BLaER1 treated with 17β-estradiol and CSF1 and Interleukin-3, amounts not matched to agents 10 nM and 100 nM (cell line): Measurements from ENCODE around the gene BICDL2.
A peak's percentile ranks its signal among the peaks of the same experiment; 100 is the strongest.
"Not testable (repeated sequence)": the region's sequence is repeated elsewhere in the genome, so short reads cannot be mapped to it uniquely, and the experiment has no call there.

Source experiments
- H3K27ac ChIP-seq, 11 experiments: shearing (Covaris generic); formaldehyde crosslinking; 2 replicates each; pipeline ENCODE4 v1.8.1; 2022
- H3K27me3 ChIP-seq, 11 experiments: shearing (Covaris generic); formaldehyde crosslinking; 2 replicates each; pipeline ENCODE4 v1.8.1; 2022
- H3K36me3 ChIP-seq, 11 experiments: shearing (Covaris generic); formaldehyde crosslinking; 2 replicates each; pipeline ENCODE4 v1.8.1; 2022
- H3K4me1 ChIP-seq, 10 experiments: shearing (Covaris generic); formaldehyde crosslinking; 2 replicates each; pipeline ENCODE4 v1.8.1; 2022
- H3K4me2 ChIP-seq, 11 experiments: shearing (Covaris generic); formaldehyde crosslinking; 2 replicates each; pipeline ENCODE4 v1.8.1; 2022
- H3K4me3 ChIP-seq, 10 experiments: shearing (Covaris generic); formaldehyde crosslinking; 2 replicates each; pipeline ENCODE4 v1.8.1; 2022
- H3K9ac ChIP-seq, 11 experiments: shearing (Covaris generic); formaldehyde crosslinking; 2 replicates each; pipeline ENCODE4 v1.8.1; 2022
- H3K9me3 ChIP-seq, 11 experiments: shearing (Covaris generic); formaldehyde crosslinking; replicated peaks in 1 of 11; 2 replicates each; pipeline ENCODE4 v1.8.1; 2022
- H4K20me1 ChIP-seq, 11 experiments: shearing (Covaris generic); formaldehyde crosslinking; 2 replicates each; pipeline ENCODE4 v1.8.1; 2022
- Cebpa-rat ChIP-seq, 11 experiments: shearing (Covaris generic); IDR thresholded peaks; 2 replicates each; pipeline ENCODE4 v1.8.1; 2022

The BICDL2 gene

GRCh38 chr16:3070608-3071111 is 33.9 kb upstream of the BICDL2 start:
- no peak overlapping the region for H3K9ac ChIP-seq
- H3K4me1 ChIP-seq, result peaks cover 30 to 87% (median 74%) of the 10 kb centered on the region in 10 experiments
- H3K9me3 ChIP-seq, result peaks cover 0 to 8% (median 5%) of the 10 kb centered on the region in 11 experiments; a peak in 7 of 22 replicates
- peak overlapping the region in 8 of 11 experiments; percentile 22 to 95 (median 60); a peak in 15 of 22 replicates for H3K4me2 ChIP-seq
- peak overlapping the region in 3 of 11 experiments; percentile 15 to 49 (median 33); a peak in 2 of 22 replicates for H3K27ac ChIP-seq
- no peaks in the 10 kb centered on the region for H3K36me3 ChIP-seq
- no peaks in the 10 kb centered on the region for H3K27me3 ChIP-seq
- no peaks in the 10 kb centered on the region for H4K20me1 ChIP-seq
- H3K4me3 ChIP-seq, result no peak overlapping the region
- no peak for TF ChIP-seq Cebpa-rat (IDR thresholded peaks at IDR 0.05)

DNA sequence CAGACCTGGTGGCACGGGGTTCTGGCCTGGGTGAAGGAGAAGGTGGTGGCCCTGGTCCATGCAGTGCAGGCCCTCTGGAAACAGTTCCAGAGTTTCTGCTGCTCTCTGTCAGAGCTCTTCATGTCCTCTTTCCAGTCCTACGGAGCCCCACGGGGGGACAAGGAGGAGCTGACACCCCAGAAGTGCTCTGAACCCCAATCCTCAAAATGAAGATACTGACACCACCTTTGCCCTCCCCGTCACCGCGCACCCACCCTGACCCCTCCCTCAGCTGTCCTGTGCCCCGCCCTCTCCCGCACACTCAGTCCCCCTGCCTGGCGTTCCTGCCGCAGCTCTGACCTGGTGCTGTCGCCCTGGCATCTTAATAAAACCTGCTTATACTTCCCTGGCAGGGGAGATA is 32.4 kb upstream of the BICDL2 start:
- not testable (repeated sequence) for H4K20me1 ChIP-seq, H3K4me3 ChIP-seq, H3K36me3 ChIP-seq, H3K9ac ChIP-seq, H3K27me3 ChIP-seq, H3K9me3 ChIP-seq, H3K27ac ChIP-seq
- Histone ChIP-seq H3K4me1 (peaks cover 24 to 80% (median 67%) of the 10 kb centered on the region in 10 experiments), H3K4me2 (peak overlapping the region in 1 of 11 experiments; percentile 3; a peak in 1 of 22 replicates)

DNA sequence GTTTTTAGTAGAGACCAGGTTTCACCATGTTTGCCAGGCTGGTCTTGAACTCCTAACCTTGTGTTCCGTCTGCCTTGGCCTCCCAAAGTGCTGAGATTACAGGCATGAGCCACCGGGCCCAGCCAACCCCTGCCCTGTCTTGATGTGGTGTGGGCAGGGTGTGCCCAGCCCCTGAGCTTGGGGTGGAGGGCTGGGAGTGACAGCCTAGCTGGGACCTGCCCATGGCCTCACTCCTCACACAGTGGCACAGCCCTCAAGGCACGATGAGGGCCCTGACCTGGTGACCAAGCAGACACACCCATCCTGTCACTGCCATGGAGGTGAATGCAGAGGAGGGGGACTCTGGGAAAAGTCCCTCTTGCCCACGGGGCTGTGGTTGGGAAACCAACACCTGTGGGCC is 31.7 kb upstream of the BICDL2 start:
- H3K9me3 ChIP-seq, result peaks cover 0 to 8% (median 5%) of the 10 kb centered on the region in 11 experiments; a peak in 7 of 22 replicates
- TF ChIP-seq Cebpa-rat (IDR thresholded peaks at IDR 0.05), result no peak
- peak overlapping the region in 4 of 11 experiments; percentile 38 to 58 (median 43); a peak in 7 of 22 replicates for H3K27ac ChIP-seq
- no peak overlapping the region for H3K4me3 ChIP-seq
- peak overlapping the region in 5 of 11 experiments; percentile 19 to 40 (median 33); a peak in 3 of 22 replicates for H3K4me2 ChIP-seq
- no peaks in the 10 kb centered on the region for H3K36me3 ChIP-seq
- H3K27me3 ChIP-seq, result no peaks in the 10 kb centered on the region
- H3K4me1 ChIP-seq, result peaks cover 17 to 73% (median 61%) of the 10 kb centered on the region in 10 experiments
- no peak overlapping the region for H3K9ac ChIP-seq
- H4K20me1 ChIP-seq, result no peaks in the 10 kb centered on the region

GRCh38 chr16:3066440-3066748 is 29.6 kb upstream of the BICDL2 start:
- Histone ChIP-seq H3K9ac (no peak overlapping the region), H3K36me3 (no peaks in the 10 kb centered on the region), H3K27ac (peak overlapping the region in 1 of 11 experiments; percentile 59; a peak in 2 of 22 replicates), H3K4me2 (peak overlapping the region in 1 of 11 experiments; percentile 30; a peak in 1 of 22 replicates), H3K4me1 (peaks cover 9 to 52% (median 41%) of the 10 kb centered on the region in 10 experiments), H3K9me3 (peaks cover 0 to 8% (median 5%) of the 10 kb centered on the region in 11 experiments; a peak in 7 of 22 replicates), H3K4me3 (no peak overlapping the region), H3K27me3 (no peaks in the 10 kb centered on the region), H4K20me1 (no peaks in the 10 kb centered on the region)
- TF ChIP-seq Cebpa-rat (IDR thresholded peaks at IDR 0.05), result no peak

DNA sequence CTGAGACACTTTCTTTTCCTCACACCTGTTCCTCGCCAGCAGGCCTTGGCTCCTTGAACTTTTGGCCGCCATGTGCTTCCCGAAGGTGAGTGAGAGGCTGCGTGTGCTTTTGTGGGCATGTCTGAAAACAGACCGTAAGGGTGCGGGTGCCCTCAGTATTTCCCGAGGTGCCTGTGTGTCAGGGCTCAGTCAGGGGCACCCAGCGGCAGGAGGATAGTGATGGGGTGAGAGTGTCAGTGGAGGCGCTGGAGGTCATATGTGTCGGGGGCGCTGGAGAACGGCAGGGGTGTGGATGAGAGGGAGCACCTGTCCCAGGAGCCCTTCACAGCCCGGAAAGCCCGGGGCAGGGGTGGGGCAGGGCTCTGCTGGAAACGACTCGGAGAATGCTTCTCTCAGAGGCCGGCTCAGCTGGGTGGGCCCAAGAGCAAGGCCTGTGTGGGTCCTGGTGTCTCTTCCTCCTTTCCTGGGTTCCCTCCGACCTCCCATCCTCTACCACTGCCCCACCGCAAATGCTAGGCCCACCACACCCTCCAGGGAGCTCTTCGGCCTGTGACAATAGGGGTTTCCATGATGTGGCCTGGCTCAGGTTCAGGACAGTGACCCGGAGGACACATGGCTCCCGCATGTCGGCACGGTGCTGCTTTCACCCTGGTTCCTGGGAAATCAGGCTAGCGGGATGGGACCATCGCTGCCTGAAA is 29.1 kb upstream of the BICDL2 start:
- TF ChIP-seq Cebpa-rat (IDR thresholded peaks at IDR 0.05), result no peak
- H3K27me3 ChIP-seq, result no peaks in the 10 kb centered on the region
- H3K4me1 ChIP-seq, result peaks cover 9 to 47% (median 36%) of the 10 kb centered on the region in 10 experiments
- peak overlapping the region in 8 of 11 experiments; percentile 19 to 62 (median 28); a peak in 11 of 22 replicates for H3K4me2 ChIP-seq
- peak overlapping the region in 3 of 11 experiments; percentile 37 to 59 (median 37); a peak in 5 of 22 replicates for H3K27ac ChIP-seq
- H3K9ac ChIP-seq, result peak overlapping the region in 2 of 11 experiments; percentile 4 to 6; a peak in 1 of 22 replicates
- no peaks in the 10 kb centered on the region for H4K20me1 ChIP-seq
- no peak overlapping the region for H3K4me3 ChIP-seq
- H3K36me3 ChIP-seq, result no peaks in the 10 kb centered on the region
- peaks cover 0 to 8% (median 5%) of the 10 kb centered on the region in 11 experiments; a peak in 7 of 22 replicates for H3K9me3 ChIP-seq

DNA sequence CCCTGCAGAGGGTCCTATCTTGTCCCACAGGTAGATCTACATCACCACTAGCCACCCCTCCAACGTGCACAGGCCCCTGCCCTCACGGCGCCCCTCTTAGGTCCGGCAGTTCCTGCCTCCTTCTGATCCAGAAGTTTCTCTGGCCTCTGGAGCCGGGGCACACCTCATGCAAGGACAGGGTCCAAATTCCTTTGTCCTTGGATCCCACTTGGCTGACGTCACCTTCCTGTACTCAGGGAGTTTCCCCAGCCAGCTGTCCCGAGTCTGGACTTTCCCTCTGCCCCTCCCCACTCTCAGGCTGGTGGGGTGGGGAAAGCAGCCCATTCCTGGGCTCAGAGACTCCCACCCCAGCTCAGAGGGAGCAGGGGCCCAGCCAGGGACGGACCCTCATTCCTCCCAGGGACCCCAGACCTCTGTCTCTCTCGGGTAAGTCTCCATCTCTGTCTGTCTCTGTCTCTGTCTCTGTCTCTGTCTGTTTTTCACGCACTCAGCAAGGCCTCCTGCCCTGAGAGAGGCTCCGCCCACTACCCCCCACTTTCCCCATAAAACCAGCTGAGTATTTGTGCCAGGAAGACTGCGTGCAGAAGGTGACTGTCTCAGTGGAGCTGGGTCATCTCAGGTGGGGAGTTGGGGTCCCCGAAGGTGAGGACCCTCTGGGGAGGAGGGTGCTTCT is 28.5 kb upstream of the BICDL2 start, which contains the start of gene IL32:
Gene IL32, plus strand, starts transcription at position 572 of the 673 bp plus-strand sequence. CDS start 172 bp downstream, outside the sequence.
- no peak within 1 kb of the TSS for H3K4me3 ChIP-seq
- no peak for TF ChIP-seq Cebpa-rat (IDR thresholded peaks at IDR 0.05)

DNA sequence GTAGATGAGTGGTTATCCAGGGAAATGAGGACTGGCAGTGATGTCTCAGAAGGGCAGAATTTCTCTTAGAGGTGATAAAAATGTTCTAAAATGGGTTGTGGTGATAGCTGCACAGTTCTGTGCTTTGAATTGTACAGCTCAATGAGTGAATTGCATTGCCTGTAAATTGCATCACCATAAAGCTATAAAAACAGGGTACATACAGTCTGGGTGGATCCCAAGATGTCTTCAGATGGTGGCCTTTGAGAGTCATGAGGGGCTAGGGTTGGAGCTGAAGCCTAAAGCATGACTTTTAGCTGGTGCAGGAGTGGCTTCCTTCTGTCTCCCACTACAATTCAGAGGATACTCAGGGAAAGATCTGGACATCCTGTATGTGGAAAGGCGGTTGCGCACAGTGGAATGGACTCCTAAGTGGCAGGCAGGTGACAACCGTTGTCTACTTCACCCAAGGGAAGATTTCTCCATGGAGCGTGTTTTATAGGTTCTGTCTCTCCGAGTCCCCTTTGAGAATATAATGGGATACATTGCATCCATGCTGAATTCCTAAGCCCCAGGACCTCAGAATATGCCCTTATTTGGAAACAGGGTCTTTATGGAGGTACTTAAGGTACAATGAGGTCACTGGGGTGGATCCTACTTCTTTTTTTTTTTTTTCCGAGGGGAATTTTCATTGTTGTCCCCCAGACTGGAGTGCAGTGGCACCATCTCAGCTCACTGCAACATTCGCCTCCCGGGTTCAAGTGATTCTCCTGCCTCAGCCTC is 27.1 kb upstream of the BICDL2 start:
- Histone ChIP-seq H3K27ac (no peak overlapping the region), H4K20me1 (no peaks in the 10 kb centered on the region), H3K9me3 (no peaks in the 10 kb centered on the region), H3K9ac (no peak overlapping the region), H3K4me2 (no peak overlapping the region), H3K36me3 (no peaks in the 10 kb centered on the region), H3K4me3 (no peak overlapping the region), H3K27me3 (no peaks in the 10 kb centered on the region), H3K4me1 (peaks cover 19 to 44% (median 36%) of the 10 kb centered on the region in 10 experiments)
- no peak for TF ChIP-seq Cebpa-rat (IDR thresholded peaks at IDR 0.05)

More for the DNA sequence above, 28.5 kb upstream of the BICDL2 start, which contains the start of gene IL32:
- Histone ChIP-seq H3K4me2 (peak within 1 kb of the TSS in 9 of 11 experiments; percentile 9 to 62 (median 25); a peak in 15 of 22 replicates), H3K27me3 (no peaks in the 10 kb centered on the region), H3K9ac (peak within 1 kb of the TSS in 2 of 11 experiments; percentile 4 to 6; a peak in 2 of 22 replicates), H3K4me1 (peaks cover 11 to 43% (median 32%) of the 10 kb centered on the region in 10 experiments), H3K9me3 (peaks cover 0 to 8% (median 5%) of the 10 kb centered on the region in 11 experiments; a peak in 7 of 22 replicates), H4K20me1 (no peaks in the 10 kb centered on the region), H3K27ac (peak within 1 kb of the TSS in 8 of 11 experiments; percentile 6 to 59 (median 31); a peak in 10 of 22 replicates), H3K36me3 (no peaks in the 10 kb centered on the region)

DNA sequence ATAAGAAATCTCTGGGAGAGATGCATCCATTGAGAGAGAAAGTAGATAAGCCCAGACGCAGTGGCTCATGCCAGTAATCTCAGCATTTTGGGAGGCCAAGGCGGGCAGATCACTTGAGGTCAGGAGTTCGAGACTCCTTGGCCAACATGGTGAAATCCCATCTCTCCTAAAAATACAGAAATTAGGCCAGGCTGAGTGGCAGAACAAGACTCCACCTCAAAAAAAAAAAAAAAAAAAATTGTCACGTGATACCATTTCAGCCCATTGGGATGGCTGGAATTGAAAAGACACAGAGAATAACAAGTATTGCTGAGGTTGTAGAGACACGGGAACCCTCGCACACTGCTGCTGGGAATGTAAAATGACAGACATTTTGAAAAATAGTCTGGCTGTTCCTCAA is 25.8 kb upstream of the BICDL2 start:
- no peaks in the 10 kb centered on the region for H3K27me3 ChIP-seq
- H3K4me3 ChIP-seq, result no peak overlapping the region
- H3K4me1 ChIP-seq, result peaks cover 28 to 43% (median 36%) of the 10 kb centered on the region in 10 experiments
- no peaks in the 10 kb centered on the region for H3K9me3 ChIP-seq
- H3K36me3 ChIP-seq, result 0 out of 22 replicates have a peak, but pooled peaks cover 0 to 4% (median 0%) of the 10 kb centered on the region in 11 experiments
- no peak overlapping the region for H3K9ac ChIP-seq
- no peak overlapping the region for H3K27ac ChIP-seq
- no peak overlapping the region for H3K4me2 ChIP-seq
- TF ChIP-seq Cebpa-rat (IDR thresholded peaks at IDR 0.05), result no peak
- peaks cover 0 to 6% (median 0%) of the 10 kb centered on the region in 11 experiments; a peak in 3 of 22 replicates for H4K20me1 ChIP-seq
